Occipital lobe (tissue), 2 donors: ENCODE results near the gene DCDC1. TPM values are rescaled to one million over a fixed set of nuclear protein-coding genes. Genes with fewer than 3 reads are reported as not detected.

Experiments
- DNase-seq: peaks from one replicate; lab custom pipeline; 2025; lab: John Stamatoyannopoulos, UW
- total RNA-seq: library from RNA; depleted of rRNA; stranded (reverse); fragments of >200 nt; gene quantifications from one replicate; pipeline ENCODE4 v1.2.3, GENCODE V29; 2014

The DCDC1 gene
- total RNA-seq, 1 donor from 2014 or later = 1.2 TPM

DNA sequence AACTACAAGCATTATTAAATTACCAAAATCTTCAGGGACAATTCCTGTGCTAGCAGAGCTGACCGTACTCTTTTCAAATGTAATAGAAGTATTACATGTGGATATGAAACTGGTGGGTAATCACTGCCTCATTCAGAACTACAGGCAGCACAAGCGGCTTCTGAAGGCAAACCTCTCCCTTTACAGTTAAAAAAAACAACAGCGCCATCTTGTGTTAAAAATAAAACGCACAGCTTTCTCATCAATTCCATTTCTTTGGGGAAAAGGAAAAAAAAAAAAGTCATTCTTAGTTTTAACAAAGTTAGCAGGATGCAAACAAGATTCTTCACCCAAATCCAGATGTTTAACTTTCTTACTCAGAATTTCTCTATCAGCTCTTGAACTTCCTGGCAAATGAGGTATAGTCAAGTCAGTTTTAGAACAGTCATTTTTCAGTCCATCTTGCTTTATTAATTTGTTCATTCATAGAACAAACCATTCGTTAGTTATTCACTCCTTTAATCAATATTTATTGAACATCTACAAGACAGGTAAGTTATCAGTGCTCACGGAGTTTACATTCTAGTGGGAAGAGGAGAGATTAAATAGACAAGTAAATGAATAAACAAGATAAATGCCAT, 451.6 kb downstream of the DCDC1 start:
- no peak for DNase-seq

DNA sequence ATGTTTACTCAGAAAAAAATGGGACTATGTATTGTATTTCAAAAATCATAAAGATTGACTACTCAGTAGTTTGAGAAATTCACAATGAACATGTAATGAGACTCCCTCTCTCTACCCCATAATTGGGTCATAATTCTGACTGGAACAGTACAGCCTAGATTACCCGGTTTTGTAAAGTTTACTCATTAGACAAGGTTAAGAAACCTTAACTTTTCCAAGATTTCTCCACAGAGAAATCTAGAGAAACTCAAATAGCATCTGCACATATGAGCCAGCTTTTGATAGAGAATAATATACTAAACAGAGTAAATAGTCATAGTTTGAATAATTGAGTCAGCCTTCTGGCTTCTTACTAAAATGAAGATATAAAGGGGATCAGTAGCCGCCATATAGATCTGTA, 452.3 kb downstream of the DCDC1 start:
- DNase-seq = no peak

DNA sequence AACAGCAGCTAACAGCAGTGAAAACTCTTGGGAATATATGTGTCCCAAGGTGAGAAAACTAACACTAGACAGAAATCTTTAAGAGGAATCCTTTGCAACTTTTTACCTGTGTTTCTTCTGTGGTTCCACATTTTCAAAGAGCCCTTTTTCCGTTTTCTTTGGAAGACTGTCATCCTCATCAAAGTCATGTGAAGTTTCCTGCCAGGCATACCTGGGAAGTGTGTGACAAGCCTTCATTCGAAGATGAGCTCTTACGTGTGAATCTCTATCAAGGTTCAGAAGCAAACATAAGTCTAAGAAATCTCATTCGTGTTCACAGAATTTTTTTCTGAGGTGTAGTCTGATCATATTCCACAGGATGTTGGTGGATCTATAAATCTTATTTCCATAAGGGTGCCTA, 452.8 kb downstream of the DCDC1 start:
- DNase-seq = no peak

DNA sequence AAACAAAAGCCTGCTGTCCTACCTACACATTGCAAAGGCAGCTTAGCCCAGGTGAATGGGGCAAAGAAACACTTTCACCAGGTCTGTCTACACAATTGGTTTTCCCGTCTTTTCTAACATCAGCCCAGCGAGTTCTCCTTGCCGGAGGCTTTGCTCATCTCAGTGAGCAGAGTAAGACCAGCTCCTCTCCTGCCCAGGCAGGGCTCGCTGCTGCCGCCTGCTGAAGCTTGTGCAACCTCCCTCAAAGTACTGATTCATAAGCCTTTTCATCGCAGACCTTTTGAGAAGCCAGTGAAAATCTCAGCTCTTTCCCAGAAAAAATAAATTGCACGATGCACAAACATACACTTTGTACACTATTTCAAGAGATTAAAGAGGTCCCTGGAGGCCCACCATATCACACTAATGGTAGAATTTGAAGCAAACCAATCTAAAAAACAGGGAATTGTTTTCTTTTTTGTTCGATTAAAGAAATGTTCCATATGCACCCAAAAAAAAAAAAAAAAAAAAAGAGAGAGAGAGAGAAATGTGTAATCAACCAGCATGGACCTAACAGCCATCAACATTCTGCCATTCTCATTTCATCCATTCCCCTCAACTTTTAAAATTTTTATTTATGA, 455.3 kb downstream of the DCDC1 start:
- DNase-seq = peak; percentile 50

DNA sequence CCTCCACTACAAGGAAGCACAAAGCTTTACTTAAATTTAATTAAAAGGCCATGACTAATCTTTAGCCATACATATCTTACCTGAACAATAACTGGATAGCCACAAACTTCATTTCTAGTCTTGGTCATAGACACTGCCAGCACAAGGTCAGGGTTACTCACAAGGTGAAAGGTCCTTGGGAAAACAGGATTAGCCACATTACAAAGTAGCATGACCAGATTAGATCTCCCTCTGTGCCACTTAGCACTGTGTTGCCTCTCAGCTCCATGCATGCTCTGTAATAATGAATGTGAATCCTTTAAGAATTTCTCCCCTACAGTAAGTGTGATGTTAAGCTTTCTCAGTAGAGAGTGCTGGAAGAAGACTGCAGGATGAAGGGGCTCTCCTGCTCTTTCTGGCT, 458.3 kb downstream of the DCDC1 start:
- no peak for DNase-seq

DNA sequence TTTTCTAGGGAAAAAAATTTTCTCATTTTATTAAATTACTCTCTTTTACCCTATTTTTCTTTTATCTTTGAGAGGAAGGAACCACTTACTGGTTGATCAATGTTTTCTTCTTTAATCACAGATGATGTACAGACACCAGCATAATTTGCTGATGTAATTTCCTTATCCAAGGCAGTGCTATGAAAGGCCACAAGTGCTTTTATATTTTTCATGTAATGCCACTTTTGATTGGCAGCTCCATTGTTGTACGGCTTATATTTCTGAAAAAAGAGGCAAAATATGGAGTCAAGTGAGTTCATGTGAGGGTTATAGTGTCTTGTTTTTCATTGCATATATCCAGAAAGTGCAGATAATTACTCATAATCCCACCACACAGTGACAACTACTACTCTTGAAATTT, 460.7 kb downstream of the DCDC1 start:
- DNase-seq = no peak

DNA sequence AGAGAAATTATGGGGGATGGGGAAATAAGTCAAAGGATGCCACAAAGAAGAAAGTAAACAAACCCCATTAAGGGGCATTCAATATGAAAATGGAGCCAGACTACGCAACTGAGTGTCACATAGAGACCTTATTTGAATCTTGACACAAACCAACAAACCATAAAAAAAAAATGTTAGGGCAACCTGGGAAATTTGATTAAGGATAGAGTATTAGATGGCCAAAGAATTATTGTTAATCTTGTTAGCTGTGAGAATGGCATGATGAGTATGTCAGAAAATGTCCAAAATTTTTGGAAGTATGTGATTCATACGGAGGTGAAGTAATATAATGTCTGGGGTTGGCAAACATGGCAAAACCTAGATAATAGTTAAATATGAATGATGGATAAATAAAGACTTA, 461.3 kb downstream of the DCDC1 start:
- no peak for DNase-seq

DNA sequence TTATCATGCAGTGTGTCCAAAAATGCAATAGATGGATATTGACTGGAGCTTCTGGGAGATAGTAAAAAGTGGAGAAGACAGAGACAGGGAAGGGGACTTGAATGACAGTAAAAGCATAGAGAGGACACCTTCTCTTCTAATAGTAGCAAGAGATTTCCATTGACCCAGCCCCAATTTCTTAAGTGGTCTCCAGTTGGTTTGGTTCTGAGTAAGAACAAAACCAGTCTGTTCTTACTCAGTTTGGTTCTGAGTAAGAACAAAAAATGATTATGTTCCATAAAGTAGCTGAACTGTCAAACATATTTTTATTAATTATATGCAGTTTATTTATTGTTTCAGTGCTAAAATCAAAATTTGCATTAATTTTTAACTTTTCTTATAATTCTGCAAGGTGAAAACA, 466.6 kb downstream of the DCDC1 start:
- DNase-seq = no peak

DNA sequence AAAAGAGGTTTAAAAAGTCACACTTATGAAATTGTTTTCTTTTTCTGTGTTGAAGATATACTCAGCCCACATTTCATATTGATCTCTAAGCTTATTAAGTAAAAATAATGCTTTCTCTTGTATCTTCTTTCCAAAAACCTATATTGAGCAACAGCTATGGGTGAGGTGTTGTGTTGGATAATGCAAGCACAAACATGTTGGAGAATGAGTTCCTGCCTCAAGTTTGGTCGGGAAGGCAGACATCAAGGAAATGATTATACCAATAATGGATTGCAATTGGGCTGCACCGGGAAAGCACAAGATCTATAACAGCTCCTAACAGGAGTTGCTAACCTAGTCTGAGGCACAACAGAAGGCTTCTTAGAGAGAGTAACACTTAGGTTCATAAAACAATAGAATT, 474.5 kb downstream of the DCDC1 start:
- DNase-seq = no peak

DNA sequence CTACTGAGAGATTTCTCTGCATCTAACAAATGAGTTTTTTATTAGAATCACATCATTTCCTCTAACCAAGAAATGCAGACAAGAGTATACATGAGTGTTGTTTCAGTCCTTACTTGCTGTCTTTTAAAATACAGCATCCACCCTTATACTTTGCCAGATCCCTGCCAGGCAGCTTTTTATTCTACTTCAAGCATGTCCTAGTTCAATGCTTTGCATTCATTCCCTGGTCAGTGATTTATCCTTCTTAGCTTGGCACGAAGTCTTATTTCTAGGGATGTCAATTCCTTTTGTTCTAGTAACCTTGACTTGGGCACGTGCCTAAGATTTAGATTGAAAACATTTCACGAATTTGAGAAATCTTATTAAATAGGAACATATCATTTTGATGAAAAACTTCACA, 476.2 kb downstream of the DCDC1 start:
- DNase-seq = no peak

DNA sequence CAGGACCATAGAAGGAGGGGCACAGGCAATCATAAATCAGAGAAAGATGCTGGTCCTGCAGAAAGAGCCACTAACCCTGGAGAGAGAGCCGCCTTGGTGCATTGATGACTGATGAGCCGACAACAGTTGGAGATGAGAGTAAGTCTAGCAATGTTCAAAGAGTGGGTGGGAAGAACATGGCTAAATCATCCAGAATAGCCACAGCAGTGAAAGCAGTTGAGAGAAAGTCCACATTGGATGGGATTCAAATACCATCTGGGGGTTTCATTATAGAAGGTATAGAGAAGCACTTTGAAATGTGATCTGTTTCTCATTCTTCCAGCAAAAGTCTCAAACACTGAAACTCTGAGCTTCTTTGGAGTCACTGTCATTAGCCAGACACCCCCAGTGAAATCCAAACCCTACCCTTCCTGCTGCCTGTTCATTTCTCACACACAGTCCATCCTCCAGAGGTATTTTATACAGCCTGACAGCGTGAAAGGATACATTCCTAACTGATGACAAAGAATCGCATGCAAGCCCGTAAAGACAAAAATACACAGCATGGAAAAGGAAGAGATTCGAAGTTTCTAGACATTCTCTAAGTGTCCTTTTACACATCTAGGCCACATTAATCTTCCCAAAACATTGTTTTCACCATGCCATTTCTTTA, 480.3 kb downstream of the DCDC1 start:
- DNase-seq = no peak

DNA sequence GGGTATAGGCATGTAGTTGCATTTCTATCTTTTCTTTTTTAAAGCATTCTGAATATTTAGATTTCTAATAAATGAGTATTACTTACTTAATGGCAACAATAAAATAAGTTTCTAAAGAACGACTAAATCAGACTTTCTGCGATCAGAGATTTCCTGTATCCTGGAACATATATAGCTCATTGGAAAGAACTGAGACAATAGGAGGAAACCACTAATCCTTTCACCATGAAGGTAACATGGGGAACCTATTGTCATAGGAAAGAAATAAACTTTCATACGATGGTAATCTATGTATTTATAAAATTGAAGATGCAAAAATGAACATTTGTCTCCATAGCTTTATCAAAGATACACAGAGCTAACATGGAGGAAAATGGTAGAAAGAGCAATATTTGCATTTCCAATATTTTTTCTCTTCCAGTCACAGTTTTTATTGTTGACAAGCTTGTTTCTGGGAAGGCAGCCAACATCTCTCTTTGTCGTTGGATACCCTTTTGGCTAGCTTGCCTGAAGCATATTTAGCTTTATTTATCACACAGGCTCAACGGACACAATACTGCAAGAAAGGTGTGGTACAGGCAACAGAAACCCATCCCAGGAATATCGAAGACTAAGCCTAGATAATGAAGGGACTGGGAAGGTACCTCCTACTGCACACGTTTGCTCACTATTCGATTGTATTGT, 490.1 kb downstream of the DCDC1 start:
- DNase-seq = no peak

DNA sequence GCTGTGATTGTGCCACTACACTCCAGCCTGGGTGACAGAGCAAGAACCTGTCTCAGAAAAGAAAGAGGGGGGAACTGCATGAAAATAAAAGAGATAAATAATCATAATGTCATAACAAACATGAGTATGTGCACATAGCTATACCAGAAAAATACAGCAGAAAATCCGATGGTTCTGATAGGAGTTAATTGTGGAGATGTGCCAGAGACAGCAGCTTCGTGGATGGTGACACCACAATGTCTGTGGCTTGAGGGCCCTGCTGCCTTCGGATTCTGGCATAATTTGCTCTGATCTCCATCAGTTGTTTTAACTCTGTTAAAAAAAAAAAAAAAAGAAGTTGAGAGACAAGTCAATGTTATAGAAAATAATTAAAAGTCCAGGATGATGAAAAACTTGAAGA, 491.1 kb downstream of the DCDC1 start:
- DNase-seq = no peak

DNA sequence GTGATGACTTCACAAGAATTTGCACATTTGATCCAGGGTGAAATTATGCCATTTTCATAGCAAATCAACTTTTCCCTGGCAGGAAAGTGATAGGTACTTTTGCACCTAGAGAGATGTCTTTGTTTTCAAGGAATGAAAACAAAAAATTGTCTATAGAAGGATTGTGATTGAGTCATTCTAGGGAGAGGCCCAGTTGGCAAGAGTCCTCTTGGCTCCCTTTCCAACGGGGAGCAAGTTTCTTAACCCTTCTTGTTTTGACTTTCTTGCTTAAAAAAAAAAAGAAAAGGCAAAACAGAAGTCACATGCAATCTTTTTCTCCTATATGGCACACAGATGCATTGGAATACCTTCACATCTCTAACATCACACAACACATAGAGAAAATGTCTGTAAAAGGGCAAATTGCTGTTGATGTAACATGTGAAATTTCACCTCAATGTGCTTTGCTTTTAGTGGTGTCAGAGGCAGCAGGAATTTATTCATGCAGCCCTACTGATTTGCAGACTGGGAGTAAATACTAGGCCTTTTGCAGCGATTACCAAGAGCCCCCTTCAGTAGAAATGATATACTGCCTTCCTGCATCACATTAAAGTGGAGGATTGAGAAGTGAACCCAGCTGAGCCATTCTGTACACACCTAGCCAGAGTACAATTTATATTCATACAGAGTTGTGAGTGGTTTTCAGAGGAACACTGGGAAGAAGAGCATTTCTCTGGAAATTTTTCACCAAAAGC, 492.7 kb downstream of the DCDC1 start:
- DNase-seq = no peak

DNA sequence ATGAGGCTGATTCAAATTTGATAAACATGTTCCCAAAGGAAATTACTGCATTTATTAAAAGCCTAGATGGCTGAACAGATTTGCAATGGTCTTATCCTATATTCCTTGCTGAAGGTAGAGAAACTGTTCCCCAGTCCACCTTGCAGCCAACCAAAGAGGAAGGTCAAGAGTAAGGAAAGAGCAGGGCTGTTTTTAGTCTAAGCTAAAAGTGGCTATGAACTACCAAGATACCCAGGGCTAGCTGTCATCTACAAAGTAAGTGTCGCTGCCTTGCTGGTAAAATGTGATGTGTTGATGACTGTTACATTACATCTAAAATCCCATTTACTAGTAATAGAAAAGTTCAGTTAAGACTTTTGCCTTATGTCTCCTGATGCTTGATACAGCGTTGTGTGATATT, 493.3 kb downstream of the DCDC1 start:
- no peak for DNase-seq

DNA sequence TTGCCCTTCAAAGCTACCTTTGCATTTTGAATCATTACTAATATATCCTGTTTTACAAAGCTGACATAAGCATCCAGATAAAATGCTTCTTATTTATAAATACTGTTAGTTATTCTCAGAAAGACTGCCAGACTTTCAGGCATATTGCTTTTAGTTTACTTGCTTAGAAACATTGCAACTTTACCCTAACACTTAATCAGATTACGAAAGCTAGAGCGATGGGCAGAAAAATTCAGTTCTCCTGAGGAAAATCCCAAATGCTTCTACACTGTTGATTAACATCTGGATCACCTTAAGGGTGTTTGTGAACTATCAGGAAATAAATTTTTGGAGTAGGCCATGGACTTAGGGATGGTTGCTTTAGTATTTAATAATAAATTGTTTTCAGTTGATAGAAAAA, 493.7 kb downstream of the DCDC1 start:
- DNase-seq = no peak

DNA sequence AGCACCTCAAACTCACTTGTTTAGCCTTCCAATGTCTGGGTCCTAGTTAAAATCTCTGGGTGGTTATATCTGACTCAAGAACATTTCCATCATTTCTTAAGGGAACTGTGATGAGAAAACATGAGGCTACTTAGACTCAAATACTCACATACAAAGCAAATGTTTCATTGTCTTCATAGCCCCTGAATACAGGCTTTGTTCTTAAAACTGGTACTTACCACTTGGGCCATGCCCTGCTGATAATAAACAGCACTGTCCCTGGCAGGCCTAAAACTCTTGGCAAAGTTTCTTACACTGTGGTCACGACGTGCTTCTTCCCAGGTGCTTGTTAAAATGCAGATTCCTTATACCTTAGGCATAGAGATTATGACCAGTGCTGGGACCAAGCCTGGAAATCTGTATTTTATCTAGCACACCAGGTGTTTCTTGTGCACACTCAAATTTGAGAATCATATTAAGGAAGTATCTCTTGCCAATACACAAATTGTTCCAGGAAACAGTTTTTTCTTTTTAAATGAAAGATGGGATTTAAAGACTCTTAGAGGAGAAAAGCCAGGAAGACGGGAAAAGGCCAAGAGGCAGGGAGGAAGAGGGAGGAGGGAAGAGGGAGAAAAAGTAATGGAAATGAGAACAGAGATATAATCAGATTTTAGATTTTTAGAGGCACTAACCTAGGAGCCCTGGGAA, 495.5 kb downstream of the DCDC1 start:
- DNase-seq = no peak

DNA sequence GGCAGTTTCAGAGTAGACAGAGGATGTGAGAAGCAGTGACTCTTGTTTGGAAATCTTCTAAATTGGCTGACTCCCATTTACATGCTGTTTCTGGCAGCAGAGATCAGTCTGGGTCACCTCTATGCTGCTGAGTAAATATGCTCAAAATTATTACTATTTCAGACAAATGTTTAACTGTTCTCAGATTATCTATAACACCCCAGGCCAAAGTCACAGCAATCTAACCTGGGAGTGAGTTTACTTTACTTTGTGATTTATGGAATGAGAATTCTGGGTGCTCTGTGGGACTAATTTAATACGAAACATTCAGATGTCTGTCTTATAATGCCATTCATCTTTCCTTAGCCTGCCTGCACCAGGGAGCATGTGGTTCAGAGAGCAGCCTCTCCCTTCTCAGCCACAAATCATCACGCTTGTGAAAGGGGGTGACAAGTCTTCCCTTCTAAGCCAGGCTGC, 500.9 kb downstream of the DCDC1 start:
- DNase-seq = no peak

DNA sequence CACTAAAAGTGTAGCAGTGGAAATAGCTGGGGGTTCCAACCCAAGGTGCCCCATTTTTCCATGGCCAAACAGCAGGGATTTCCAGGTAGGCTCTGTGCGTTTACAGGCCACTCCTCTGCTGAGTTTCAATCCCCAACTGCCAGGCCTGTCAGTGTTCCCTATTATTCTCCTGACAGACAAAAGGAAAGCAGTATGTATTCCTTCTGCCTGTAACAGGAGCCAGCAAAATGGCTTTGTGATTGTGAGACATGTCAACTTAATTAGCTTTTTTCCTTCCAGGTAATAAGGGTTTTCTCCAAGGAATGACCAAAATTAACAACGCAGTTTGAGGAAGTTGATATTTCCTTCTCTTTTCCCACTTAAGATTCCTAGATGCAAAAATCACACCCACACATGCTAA, 506.3 kb downstream of the DCDC1 start:
- DNase-seq = no peak

DNA sequence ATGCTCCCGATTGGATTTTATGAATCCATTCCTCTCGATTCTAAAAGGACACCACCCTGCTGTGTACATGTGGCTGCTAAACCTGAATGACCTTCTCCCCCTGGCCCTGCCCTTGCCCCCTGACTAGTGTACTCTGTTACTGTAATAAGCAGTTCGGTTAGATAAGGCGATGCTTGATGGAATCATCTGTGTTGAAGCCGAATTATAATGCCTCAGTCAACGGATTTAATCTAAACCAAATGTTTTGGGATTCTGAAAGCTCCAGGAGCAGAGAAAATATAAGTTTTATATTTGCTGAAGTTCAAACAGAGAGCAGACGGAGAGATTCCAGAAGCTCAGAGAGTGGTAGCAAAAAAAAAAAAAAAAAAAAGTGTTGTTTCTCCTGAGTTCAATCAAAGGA, 508.0 kb downstream of the DCDC1 start:
- DNase-seq = no peak

DNA sequence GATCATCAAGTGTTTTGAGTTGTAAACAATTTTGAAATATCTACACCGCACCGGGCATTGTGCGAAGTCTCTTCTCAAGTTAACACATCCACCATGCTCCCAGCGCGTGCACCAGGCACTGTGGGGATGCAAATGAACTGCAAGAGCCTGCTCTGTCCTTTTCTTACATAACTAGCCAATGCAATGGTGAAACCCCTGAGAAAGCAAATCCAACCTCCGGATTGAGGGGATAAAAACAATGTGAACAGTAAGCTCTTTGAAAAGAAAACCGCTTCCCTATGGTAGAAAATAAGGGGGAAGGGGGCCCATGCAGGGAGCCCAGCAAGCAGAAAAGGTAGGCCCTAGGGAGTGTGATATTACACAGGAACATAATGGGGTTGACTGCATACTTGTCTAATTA, 508.5 kb downstream of the DCDC1 start:
- no peak for DNase-seq
